ENCODE data around the gene XRCC1. TPM values are rescaled to one million over a fixed set of nuclear protein-coding genes. Genes with fewer than 3 reads are reported as not detected.

Gene XRCC1
- total RNA-seq, 1 experiment from 2014 or later = 56.8 TPM

DNA sequence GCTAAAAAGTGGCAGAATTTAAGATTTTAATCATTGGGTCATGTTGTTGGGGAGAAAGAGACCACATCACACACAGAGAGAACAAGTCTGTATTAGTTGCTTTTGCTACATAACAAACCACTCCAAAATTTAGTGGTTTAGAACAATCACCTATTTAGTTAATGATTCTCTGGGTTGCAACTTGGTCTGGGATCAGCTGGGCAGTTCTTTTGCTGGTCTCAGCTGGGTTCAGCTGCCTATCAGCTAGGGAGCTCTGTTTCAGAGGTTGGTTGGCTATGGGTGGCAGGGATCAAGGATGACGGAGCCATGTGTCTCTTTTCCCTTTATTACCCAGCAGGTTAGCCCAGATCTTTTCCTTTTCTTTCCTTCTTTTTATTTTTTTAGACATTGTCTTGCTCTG lies 9.2 kb upstream of the XRCC1 start:
- no peak overlapping the region for H3K27ac Mint-ChIP-seq (ENCODE audit: unreplicated experiment)
- no peaks in the 10 kb centered on the region for H3K9me3 Mint-ChIP-seq (ENCODE audit: low read depth, unreplicated experiment)
- peaks cover 7% of the 10 kb centered on the region for H3K36me3 Mint-ChIP-seq (ENCODE audit: insufficient read depth, unreplicated experiment)
- peaks cover 10% of the 10 kb centered on the region for H3K4me1 Mint-ChIP-seq (ENCODE audit: low read depth, unreplicated experiment)
- CTCF ChIA-PET = interaction anchor here (0.5 to 0.9 kb wide), 3 partner anchors 11 to 884 kb away, joined by 3 to 5 read pairs (median 4); partner anchors contain the start of gene IRGQ
- intact Hi-C loops (cut with micrococcal nuclease; ENCODE audit: unreplicated experiment) = no loop called here
- no peak overlapping the region for H3K4me3 Mint-ChIP-seq (ENCODE audit: low read depth, unreplicated experiment)
- no peak for DNase-seq
- TF ChIP-seq, protein P1, sequence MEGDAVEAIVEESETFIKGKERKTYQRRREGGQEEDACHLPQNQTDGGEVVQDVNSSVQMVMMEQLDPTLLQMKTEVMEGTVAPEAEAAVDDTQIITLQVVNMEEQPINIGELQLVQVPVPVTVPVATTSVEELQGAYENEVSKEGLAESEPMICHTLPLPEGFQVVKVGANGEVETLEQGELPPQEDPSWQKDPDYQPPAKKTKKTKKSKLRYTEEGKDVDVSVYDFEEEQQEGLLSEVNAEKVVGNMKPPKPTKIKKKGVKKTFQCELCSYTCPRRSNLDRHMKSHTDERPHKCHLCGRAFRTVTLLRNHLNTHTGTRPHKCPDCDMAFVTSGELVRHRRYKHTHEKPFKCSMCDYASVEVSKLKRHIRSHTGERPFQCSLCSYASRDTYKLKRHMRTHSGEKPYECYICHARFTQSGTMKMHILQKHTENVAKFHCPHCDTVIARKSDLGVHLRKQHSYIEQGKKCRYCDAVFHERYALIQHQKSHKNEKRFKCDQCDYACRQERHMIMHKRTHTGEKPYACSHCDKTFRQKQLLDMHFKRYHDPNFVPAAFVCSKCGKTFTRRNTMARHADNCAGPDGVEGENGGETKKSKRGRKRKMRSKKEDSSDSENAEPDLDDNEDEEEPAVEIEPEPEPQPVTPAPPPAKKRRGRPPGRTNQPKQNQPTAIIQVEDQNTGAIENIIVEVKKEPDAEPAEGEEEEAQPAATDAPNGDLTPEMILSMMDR (IDR thresholded peaks at IDR 0.05; ENCODE audit: unreplicated experiment) = no peak
- BruUV-seq (replicated peaks) = no TSS peak
- no peaks in the 10 kb centered on the region for H3K27me3 Mint-ChIP-seq (ENCODE audit: unreplicated experiment)

GRCh38 chr19:43582495-43582894 lies 7.2 kb upstream of the XRCC1 start:
- CTCF ChIA-PET = interaction anchor here (0.6 kb wide), 1 partner anchor 313 kb away, joined by 3 read pairs; the partner anchor contains the start of gene PSG9
- TF ChIP-seq, protein P1 (IDR thresholded peaks at IDR 0.05; ENCODE audit: unreplicated experiment) = no peak
- no peaks in the 10 kb centered on the region for H3K9me3 Mint-ChIP-seq (ENCODE audit: low read depth, unreplicated experiment)
- intact Hi-C loops (cut with micrococcal nuclease; ENCODE audit: unreplicated experiment) = no loop called here
- H3K36me3 Mint-ChIP-seq (ENCODE audit: insufficient read depth, unreplicated experiment) = no peaks in the 10 kb centered on the region
- no TSS peak for BruUV-seq (replicated peaks)
- H3K4me3 Mint-ChIP-seq (ENCODE audit: low read depth, unreplicated experiment) = no peak overlapping the region
- H3K27me3 Mint-ChIP-seq (ENCODE audit: unreplicated experiment) = peaks cover 14% of the 10 kb centered on the region
- no peak overlapping the region for H3K27ac Mint-ChIP-seq (ENCODE audit: unreplicated experiment)
- peaks cover 10% of the 10 kb centered on the region for H3K4me1 Mint-ChIP-seq (ENCODE audit: low read depth, unreplicated experiment)
- DNase-seq = no peak

DNA sequence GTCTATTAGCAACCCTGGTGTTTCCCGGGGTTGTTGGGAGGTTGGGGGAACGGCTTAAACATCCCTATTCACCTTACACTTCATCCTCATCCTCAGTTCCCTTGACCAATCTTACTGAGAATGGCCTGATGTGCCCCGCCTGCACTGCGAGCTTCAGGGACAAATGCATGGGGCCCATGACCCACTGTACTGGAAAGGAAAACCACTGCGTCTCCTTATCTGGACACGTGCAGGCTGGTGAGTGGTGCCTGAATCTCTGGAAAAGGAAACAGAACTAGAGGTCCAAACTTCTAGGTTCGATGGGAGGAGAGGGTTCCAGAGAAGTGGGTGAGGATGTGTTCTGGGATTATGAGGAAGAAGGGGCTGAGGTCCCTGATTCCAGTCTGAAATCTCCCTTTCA lies 6.1 kb upstream of the XRCC1 start:
- intact Hi-C loops (cut with micrococcal nuclease; ENCODE audit: unreplicated experiment) = no loop called here
- no peaks in the 10 kb centered on the region for H3K36me3 Mint-ChIP-seq (ENCODE audit: insufficient read depth, unreplicated experiment)
- H3K27me3 Mint-ChIP-seq (ENCODE audit: unreplicated experiment) = peaks cover 14% of the 10 kb centered on the region
- TF ChIP-seq, protein P1 (IDR thresholded peaks at IDR 0.05; ENCODE audit: unreplicated experiment) = no peak
- CTCF ChIA-PET = no interaction called here
- DNase-seq = no peak
- no peak overlapping the region for H3K4me3 Mint-ChIP-seq (ENCODE audit: low read depth, unreplicated experiment)
- peaks cover 10% of the 10 kb centered on the region for H3K4me1 Mint-ChIP-seq (ENCODE audit: low read depth, unreplicated experiment)
- no peak overlapping the region for H3K27ac Mint-ChIP-seq (ENCODE audit: unreplicated experiment)
- BruUV-seq (replicated peaks) = no TSS peak
- H3K9me3 Mint-ChIP-seq (ENCODE audit: low read depth, unreplicated experiment) = no peaks in the 10 kb centered on the region

GRCh38 chr19:43578787-43579186 lies 3.5 kb upstream of the XRCC1 start:
- no TSS peak for BruUV-seq (replicated peaks)
- Mint-ChIP-seq H3K36me3 (ENCODE audit: insufficient read depth, unreplicated experiment) (peaks cover 12% of the 10 kb centered on the region), H3K4me1 (ENCODE audit: low read depth, unreplicated experiment) (no peaks in the 10 kb centered on the region), H3K27me3 (ENCODE audit: unreplicated experiment) (peaks cover 14% of the 10 kb centered on the region), H3K4me3 (ENCODE audit: low read depth, unreplicated experiment) (no peak overlapping the region), H3K9me3 (ENCODE audit: low read depth, unreplicated experiment) (no peaks in the 10 kb centered on the region), H3K27ac (ENCODE audit: unreplicated experiment) (no peak overlapping the region)
- DNase-seq = no peak
- TF ChIP-seq, protein P1 (IDR thresholded peaks at IDR 0.05; ENCODE audit: unreplicated experiment) = no peak
- intact Hi-C loops (cut with micrococcal nuclease; ENCODE audit: unreplicated experiment) = no loop called here
- CTCF ChIA-PET = interaction anchor here (0.6 kb wide), 1 partner anchor 17 kb away, joined by 5 read pairs; no protein-coding TSS in a partner anchor
